ENCODE measurements around the gene FCHO2.

DNA sequence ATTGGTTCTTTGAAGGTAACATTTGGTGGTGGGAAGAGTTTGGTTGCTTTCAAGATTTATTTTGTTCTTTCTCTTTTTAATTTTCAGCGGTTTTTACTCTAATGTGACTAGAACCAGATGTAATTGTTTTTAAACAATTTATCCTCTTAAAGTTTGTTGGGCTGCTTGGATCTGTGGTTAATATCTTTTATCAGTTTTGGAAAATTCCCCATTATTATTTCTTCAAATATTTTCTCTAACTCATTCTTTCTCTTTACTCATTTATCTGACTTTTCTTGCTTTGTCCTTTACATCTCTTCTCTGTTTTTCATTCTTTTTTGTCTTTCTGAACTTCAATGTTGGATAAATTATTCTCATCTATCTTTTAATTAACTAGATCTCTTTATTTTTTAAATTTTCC is 29.9 kb downstream of the FCHO2 start:
- TF ChIP-seq, protein P1, sequence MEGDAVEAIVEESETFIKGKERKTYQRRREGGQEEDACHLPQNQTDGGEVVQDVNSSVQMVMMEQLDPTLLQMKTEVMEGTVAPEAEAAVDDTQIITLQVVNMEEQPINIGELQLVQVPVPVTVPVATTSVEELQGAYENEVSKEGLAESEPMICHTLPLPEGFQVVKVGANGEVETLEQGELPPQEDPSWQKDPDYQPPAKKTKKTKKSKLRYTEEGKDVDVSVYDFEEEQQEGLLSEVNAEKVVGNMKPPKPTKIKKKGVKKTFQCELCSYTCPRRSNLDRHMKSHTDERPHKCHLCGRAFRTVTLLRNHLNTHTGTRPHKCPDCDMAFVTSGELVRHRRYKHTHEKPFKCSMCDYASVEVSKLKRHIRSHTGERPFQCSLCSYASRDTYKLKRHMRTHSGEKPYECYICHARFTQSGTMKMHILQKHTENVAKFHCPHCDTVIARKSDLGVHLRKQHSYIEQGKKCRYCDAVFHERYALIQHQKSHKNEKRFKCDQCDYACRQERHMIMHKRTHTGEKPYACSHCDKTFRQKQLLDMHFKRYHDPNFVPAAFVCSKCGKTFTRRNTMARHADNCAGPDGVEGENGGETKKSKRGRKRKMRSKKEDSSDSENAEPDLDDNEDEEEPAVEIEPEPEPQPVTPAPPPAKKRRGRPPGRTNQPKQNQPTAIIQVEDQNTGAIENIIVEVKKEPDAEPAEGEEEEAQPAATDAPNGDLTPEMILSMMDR (IDR thresholded peaks at IDR 0.05; ENCODE audit: low read depth, low read length) = no peak
- TF ChIP-seq EZH2phosphoT487 (IDR thresholded peaks at IDR 0.05; ENCODE audit: low read depth) = no peak
